Glutamatergic neuron (in vitro differentiated cells): ENCODE results near the gene PLBD1. TPM values are rescaled to one million over a fixed set of nuclear protein-coding genes. Genes with fewer than 3 reads are reported as not detected.

Experiments
- DNase-seq: peaks from one replicate; pipeline ENCODE4 v3.0.0; 2022
- H3K27ac Mint-ChIP-seq: one replicate; pipeline ENCODE4 v1.8.0; 2020; ENCODE audit warnings: mild to moderate bottlenecking, mixed read lengths, inconsistent platforms; ENCODE audit not compliant: unreplicated experiment
- H3K27me3 Mint-ChIP-seq: one replicate; pipeline ENCODE4 v1.8.0; 2020; ENCODE audit warnings: mild to moderate bottlenecking, moderate library complexity, mixed read lengths, inconsistent platforms; ENCODE audit not compliant: unreplicated experiment
- H3K36me3 Mint-ChIP-seq: one replicate; pipeline ENCODE4 v1.8.0; 2020; ENCODE audit warnings: mild to moderate bottlenecking, mixed read lengths, inconsistent platforms; ENCODE audit not compliant: unreplicated experiment
- H3K4me1 Mint-ChIP-seq: one replicate; pipeline ENCODE4 v1.8.0; 2020; ENCODE audit warnings: mild to moderate bottlenecking, low read depth, mixed read lengths, inconsistent platforms; ENCODE audit not compliant: unreplicated experiment
- H3K4me3 Mint-ChIP-seq: one replicate; pipeline ENCODE4 v1.8.0; 2020; ENCODE audit warnings: mild to moderate bottlenecking, mixed read lengths, inconsistent platforms; ENCODE audit not compliant: unreplicated experiment
- H3K9me3 Mint-ChIP-seq: one replicate; pipeline ENCODE4 v1.8.0; 2020; ENCODE audit warnings: mild to moderate bottlenecking, moderate library complexity, mixed read lengths, inconsistent platforms; ENCODE audit not compliant: unreplicated experiment
- CTCF ChIP-seq: fragments of 200-600 bp; sonication (generic); IDR thresholded peaks from one replicate; pipeline ENCODE4 v1.5.0; 2021; ENCODE audit not compliant: partially characterized antibody, unreplicated experiment
- total RNA-seq: library from RNA; stranded (reverse); fragmentation: NEBNext Ultra II Directional; extraction: Animal tissue kit (Norgen Biotek cat#: 25700); gene quantifications from one replicate; pipeline ENCODE4 v1.2.1, GENCODE V29; 2021; ENCODE audit not compliant: unreplicated experiment

PLBD1 gene
- total RNA-seq, 1 donor from 2014 or later, result 0.32 TPM

GRCh38 chr12:14547571-14547970, 20.1 kb downstream of the PLBD1 start:
- Mint-ChIP-seq H3K36me3 (no peaks in the 10 kb centered on the region), H3K4me3 (no peak overlapping the region), H3K9me3 (no peaks in the 10 kb centered on the region), H3K27ac (no peak overlapping the region), H3K4me1 (no peaks in the 10 kb centered on the region), H3K27me3 (no peaks in the 10 kb centered on the region)
- no peak for DNase-seq
- no peak for TF ChIP-seq CTCF

GRCh38 chr12:14545144-14546124, 22.2 kb downstream of the PLBD1 start:
- TF ChIP-seq CTCF, result no peak
- no peak for DNase-seq
- Mint-ChIP-seq H3K4me3 (no peak overlapping the region), H3K4me1 (no peaks in the 10 kb centered on the region), H3K36me3 (no peaks in the 10 kb centered on the region), H3K27me3 (no peaks in the 10 kb centered on the region), H3K27ac (no peak overlapping the region), H3K9me3 (no peaks in the 10 kb centered on the region)

GRCh38 chr12:14540801-14541462, 26.8 kb downstream of the PLBD1 start:
- no peak for DNase-seq
- no peaks in the 10 kb centered on the region for H3K4me1 Mint-ChIP-seq
- no peaks in the 10 kb centered on the region for H3K27me3 Mint-ChIP-seq
- no peaks in the 10 kb centered on the region for H3K36me3 Mint-ChIP-seq
- TF ChIP-seq CTCF, result no peak
- H3K4me3 Mint-ChIP-seq, result no peak overlapping the region
- no peaks in the 10 kb centered on the region for H3K9me3 Mint-ChIP-seq
- no peak overlapping the region for H3K27ac Mint-ChIP-seq

DNA sequence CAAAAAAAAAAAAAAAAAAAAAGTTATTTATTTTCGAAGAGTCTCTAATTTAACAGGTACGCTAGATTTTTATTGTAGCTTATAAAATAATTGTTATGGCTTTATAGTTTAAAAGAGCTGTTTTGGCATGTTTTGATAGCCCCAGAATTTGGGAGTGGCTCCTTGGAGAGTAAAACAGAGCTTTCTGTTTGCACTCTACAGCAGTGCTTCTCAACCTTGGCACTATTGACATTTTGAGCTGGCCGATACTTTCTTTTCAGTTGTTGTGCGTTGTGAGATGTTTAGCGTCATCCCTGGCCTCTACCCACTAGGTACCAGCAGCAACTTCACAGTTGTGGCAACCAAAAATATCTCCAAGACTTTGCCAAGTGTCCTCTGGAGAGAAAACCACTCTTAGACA, 30.6 kb downstream of the PLBD1 start:
- H3K36me3 Mint-ChIP-seq, result no peaks in the 10 kb centered on the region
- no peaks in the 10 kb centered on the region for H3K4me1 Mint-ChIP-seq
- DNase-seq, result no peak
- TF ChIP-seq CTCF, result no peak
- H3K27me3 Mint-ChIP-seq, result peaks cover 1% of the 10 kb centered on the region
- no peak overlapping the region for H3K27ac Mint-ChIP-seq
- H3K9me3 Mint-ChIP-seq, result no peaks in the 10 kb centered on the region
- no peak overlapping the region for H3K4me3 Mint-ChIP-seq

DNA sequence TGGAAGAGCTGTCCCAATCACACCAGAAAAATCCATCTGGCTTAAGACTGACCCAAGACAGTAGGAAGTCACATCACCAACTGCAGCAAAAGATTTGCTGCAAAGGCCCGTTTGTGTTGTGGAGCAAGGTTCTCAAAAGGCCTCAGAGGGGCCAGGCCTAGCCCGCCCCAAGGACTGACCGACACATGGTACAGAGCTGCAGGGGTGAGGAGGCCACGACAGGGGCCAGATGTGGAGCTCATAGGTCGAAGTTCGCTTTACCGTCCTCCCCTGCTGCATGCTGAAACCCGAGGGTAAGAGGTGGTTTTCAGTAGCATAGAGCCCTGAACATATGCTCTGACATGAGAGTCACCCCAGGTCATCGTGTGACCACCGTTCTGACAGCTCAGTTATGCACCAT, 35.5 kb downstream of the PLBD1 start:
- no peaks in the 10 kb centered on the region for H3K36me3 Mint-ChIP-seq
- no peaks in the 10 kb centered on the region for H3K9me3 Mint-ChIP-seq
- TF ChIP-seq CTCF, result no peak
- H3K4me1 Mint-ChIP-seq, result no peaks in the 10 kb centered on the region
- no peak for DNase-seq
- no peak overlapping the region for H3K27ac Mint-ChIP-seq
- no peak overlapping the region for H3K4me3 Mint-ChIP-seq
- H3K27me3 Mint-ChIP-seq, result peaks cover 1% of the 10 kb centered on the region
